GM12878 (cell line): ENCODE measurements around the gene SLC43A1.

Experiments used
- CEBPB ChIP-seq, 2 experiments: fragments of 150-350 bp in 1 of 2; IDR thresholded peaks; 2 replicates each; pipeline ENCODE4 v1.6.1; 2012 to 2014; ENCODE audit warnings: low read depth in 2 of 2, low read length in 2 of 2, borderline replicate concordance in 1 of 2, inconsistent platforms in 1 of 2
- CTCF ChIP-seq, 3 experiments: IDR thresholded peaks in 2 of 3; conservative IDR thresholded peaks in 1 of 3; 2 replicates each; pipeline ENCODE4 v1.5.1; 2011; ENCODE audit warnings: low read depth in 3 of 3, low read length in 3 of 3, mild to moderate bottlenecking in 3 of 3, control low read depth in 2 of 3, moderate library complexity in 2 of 3, inconsistent platforms in 1 of 3, mixed read lengths in 1 of 3; ENCODE audit not compliant: control insufficient read depth in 2 of 3, insufficient read depth in 1 of 3; ENCODE audit errors: extremely low read depth in 1 of 3
- EED ChIP-seq: sonication (generic); IDR thresholded peaks from 2 replicates; pipeline ENCODE4 v1.6.1; 2016; ENCODE audit warnings: antibody characterized with exemption, low read depth
- POLR2AphosphoS5 ChIP-seq: IDR thresholded peaks from 2 replicates; pipeline ENCODE4 v1.6.1; 2011; ENCODE audit warnings: mild to moderate bottlenecking, low read length, inconsistent platforms
- USF2 ChIP-seq: IDR thresholded peaks from 2 replicates; pipeline ENCODE4 v1.6.1; 2011; ENCODE audit warnings: low read depth, low read length, improper control_type of control experiment, borderline replicate concordance
- ZNF274 ChIP-seq: IDR thresholded peaks from one replicate; pipeline ENCODE4 v1.8.0; 2011; ENCODE audit not compliant: insufficient read length, insufficient read depth

- TF ChIP-seq EED (no peak), POLR2AphosphoS5 (no peak), USF2 (no peak), ZNF274 (no peak), CTCF (IDR thresholded peaks at IDR 0.05 in 2 of 3, conservative IDR thresholded peaks at IDR 0.05 in 1 of 3; ENCODE audit: control insufficient read depth in 2 of 3, extremely low read depth in 1 of 3, insufficient read depth in 1 of 3, low read depth in 3 of 3, low read length in 3 of 3) (no peak; a peak in 1 of 6 replicates), CEBPB (IDR thresholded peaks at IDR 0.05; ENCODE audit: borderline replicate concordance in 1 of 2, low read depth in 2 of 2, low read length in 2 of 2) (no peak)
Observed at GRCh38 chr11:57479911-57480310, 35.6 kb downstream of the SLC43A1 start.
